Mesendoderm (in vitro differentiated cells): ENCODE measurements around the gene MIX23.

Experiments used
- DNase-seq: peaks from one replicate; pipeline ENCODE4 v3.0.0; 2013
- H2AK5ac ChIP-seq: 2 replicates; pipeline ENCODE4 v1.6.1; 2013; ENCODE audit warnings: low read length, inconsistent platforms
- H2BK120ac ChIP-seq: 2 replicates; pipeline ENCODE4 v1.6.1; 2013; ENCODE audit warnings: low read depth, mild to moderate bottlenecking, low read length, moderate library complexity, mixed read lengths
- H2BK15ac ChIP-seq: replicated peaks from 2 replicates; pipeline ENCODE4 v1.6.1; 2013; ENCODE audit warnings: low read depth, mild to moderate bottlenecking, moderate library complexity
- H2BK5ac ChIP-seq: 2 replicates; pipeline ENCODE4 v1.6.1; 2013; ENCODE audit warnings: low read length, inconsistent platforms
- H3K18ac ChIP-seq: 2 replicates; pipeline ENCODE4 v1.6.1; 2013; ENCODE audit warnings: mild to moderate bottlenecking, low read length, mixed read lengths
- H3K23ac ChIP-seq: one replicate; pipeline ENCODE4 v1.6.1; 2013; ENCODE audit warnings: low read length
- H3K27ac ChIP-seq: 2 replicates; pipeline ENCODE4 v1.5.1; 2013; ENCODE audit warnings: low read depth, mild to moderate bottlenecking, inconsistent platforms, low read length, moderate library complexity
- H3K27me3 ChIP-seq: 2 replicates; pipeline ENCODE4 v1.6.1; 2013; ENCODE audit warnings: low read length, control low read depth, mild to moderate bottlenecking, inconsistent platforms; ENCODE audit not compliant: insufficient read depth, poor library complexity
- H3K36me3 ChIP-seq: 2 replicates; pipeline ENCODE4 v1.6.1; 2013; ENCODE audit warnings: low read length, inconsistent platforms; ENCODE audit not compliant: control insufficient read depth, insufficient read depth
- H3K4ac ChIP-seq: one replicate; pipeline ENCODE4 v1.6.1; 2013; ENCODE audit warnings: low read depth, mild to moderate bottlenecking, low read length, moderate library complexity
- H3K4me1 ChIP-seq: 2 replicates; pipeline ENCODE4 v1.6.1; 2013; ENCODE audit warnings: low read depth, low read length, inconsistent platforms; ENCODE audit not compliant: control insufficient read depth
- H3K4me2 ChIP-seq: 2 replicates; pipeline ENCODE4 v1.6.1; 2013; ENCODE audit warnings: low read length
- H3K4me3 ChIP-seq: 2 replicates; pipeline ENCODE4 v1.5.1; 2013; ENCODE audit warnings: mild to moderate bottlenecking, low read length
- H3K56ac ChIP-seq: one replicate; pipeline ENCODE4 v1.6.1; 2013; ENCODE audit warnings: low read length
- H3K79me1 ChIP-seq: 2 replicates; pipeline ENCODE4 v1.6.1; 2013; ENCODE audit warnings: low read length, inconsistent platforms
- H3K79me2 ChIP-seq: 2 replicates; pipeline ENCODE4 v1.6.1; 2013; ENCODE audit warnings: mild to moderate bottlenecking, low read length; ENCODE audit not compliant: control insufficient read depth, insufficient read depth
- H3K9ac ChIP-seq: 2 replicates; pipeline ENCODE4 v1.6.1; 2013; ENCODE audit warnings: low read length, inconsistent platforms
- H4K5ac ChIP-seq: one replicate; pipeline ENCODE4 v1.6.1; 2013; ENCODE audit warnings: low read length
- H4K8ac ChIP-seq: one replicate; pipeline ENCODE4 v1.6.1; 2013; ENCODE audit warnings: low read depth, mild to moderate bottlenecking, control low read depth, low read length, moderate library complexity
- WGBS: extraction: QIAGEN DNeasy Blood & Tissue Kit; methylation state at CpG from one replicate; pipeline ENCODE4 v1.1.7; 2013; ENCODE audit warnings: low lambda C conversion rate, missing lambda C conversion rate; ENCODE audit not compliant: insufficient coverage; ENCODE audit errors: extremely low coverage; 5-methylcytosine and 5-hydroxymethylcytosine counted together

MIX23 gene

DNA sequence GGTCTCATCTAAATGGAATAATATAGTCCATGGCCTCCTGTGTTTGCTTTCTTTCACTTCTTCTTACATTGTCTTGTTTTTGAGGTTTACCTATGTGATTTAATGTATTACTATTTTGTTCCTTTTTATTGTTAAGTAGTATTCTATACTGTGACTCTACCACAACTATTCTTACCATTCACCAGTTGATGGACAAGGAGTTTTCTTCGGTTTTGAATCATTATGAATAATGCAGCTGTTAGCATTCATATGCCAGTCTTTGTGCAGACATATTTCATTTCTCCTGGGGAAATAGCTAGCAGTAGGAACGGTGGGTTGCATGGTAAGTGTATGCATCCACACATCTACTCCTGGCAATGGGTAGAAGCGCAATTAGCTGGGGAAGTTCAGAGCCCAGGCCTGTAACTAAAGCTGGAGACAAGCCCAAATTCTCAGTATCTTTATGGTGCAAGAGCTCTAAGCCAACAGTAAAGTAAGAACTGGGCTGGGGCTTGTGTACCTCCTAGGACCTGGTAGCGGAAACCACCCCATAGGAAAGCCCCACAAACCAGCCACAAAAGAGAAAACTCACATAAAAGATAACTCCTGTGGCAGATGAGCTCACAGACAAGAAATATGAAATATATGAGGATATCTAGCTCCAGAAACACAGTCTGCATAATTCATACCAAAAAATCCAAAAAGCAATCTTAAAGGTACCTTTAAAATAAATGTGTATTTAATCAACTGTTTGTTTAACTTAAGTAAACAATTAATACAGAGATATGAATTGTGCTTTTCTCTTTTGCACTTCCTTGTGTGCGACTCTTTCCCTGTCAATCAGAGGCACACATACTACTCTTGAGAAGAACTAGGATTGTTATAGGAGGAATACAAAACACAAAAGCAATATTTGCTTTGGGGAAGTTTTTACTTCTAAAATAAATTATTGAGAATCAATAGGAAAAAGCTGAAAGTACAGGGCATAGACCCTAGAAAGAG, 60.6 kb downstream of the MIX23 start:
- H3K4me3 ChIP-seq = no peak overlapping the region
- H2BK120ac ChIP-seq = no peak overlapping the region
- no peak overlapping the region for H3K23ac ChIP-seq
- H3K79me1 ChIP-seq = no peaks in the 10 kb centered on the region
- no CpG with 5 or more reads among the region's 5 CpGs for WGBS
- no peak overlapping the region for H2BK5ac ChIP-seq
- H2AK5ac ChIP-seq = no peak overlapping the region
- H3K18ac ChIP-seq = no peak overlapping the region
- no peak overlapping the region for H4K8ac ChIP-seq
- no peak overlapping the region for H2BK15ac ChIP-seq
- no peak overlapping the region for H3K9ac ChIP-seq
- no peak overlapping the region for H3K56ac ChIP-seq
- no peaks in the 10 kb centered on the region for H3K79me2 ChIP-seq
- H3K36me3 ChIP-seq = no peaks in the 10 kb centered on the region
- H3K4ac ChIP-seq = no peak overlapping the region
- no peak overlapping the region for H3K4me2 ChIP-seq
- no peak overlapping the region for H3K27ac ChIP-seq
- no peaks in the 10 kb centered on the region for H3K4me1 ChIP-seq
- H4K5ac ChIP-seq = no peak overlapping the region
- no peak for DNase-seq
- no peaks in the 10 kb centered on the region for H3K27me3 ChIP-seq

DNA sequence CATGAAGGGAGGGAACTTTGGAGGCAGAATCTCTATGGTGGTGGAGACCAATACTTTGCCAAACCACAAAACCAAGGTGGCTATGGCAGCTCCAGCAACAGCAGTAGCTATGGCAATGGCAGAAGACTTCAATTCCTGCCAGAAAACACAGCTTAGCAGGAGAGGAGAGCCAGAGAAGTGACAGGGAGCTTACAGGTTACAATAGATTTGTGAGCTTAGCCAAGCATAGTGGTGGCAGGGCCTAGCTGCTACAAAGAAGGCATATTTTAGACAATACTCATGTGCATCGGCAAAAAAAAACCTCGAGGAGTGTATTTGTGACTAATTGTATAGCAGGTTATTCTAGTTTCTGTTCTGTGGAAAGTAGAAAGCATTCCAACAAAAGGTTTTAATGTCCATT, 64.4 kb downstream of the MIX23 start:
- Histone ChIP-seq H3K56ac (no peak overlapping the region), H3K27ac (no peak overlapping the region), H3K79me2 (no peaks in the 10 kb centered on the region), H2BK15ac (no peak overlapping the region), H3K18ac (no peak overlapping the region), H3K27me3 (no peaks in the 10 kb centered on the region), H2BK120ac (no peak overlapping the region), H3K4me3 (no peak overlapping the region), H3K79me1 (no peaks in the 10 kb centered on the region), H3K36me3 (no peaks in the 10 kb centered on the region), H4K5ac (no peak overlapping the region), H2AK5ac (no peak overlapping the region), H4K8ac (no peak overlapping the region), H2BK5ac (no peak overlapping the region), H3K4me2 (no peak overlapping the region), H3K9ac (no peak overlapping the region), H3K23ac (no peak overlapping the region), H3K4ac (no peak overlapping the region), H3K4me1 (no peaks in the 10 kb centered on the region)
- no peak for DNase-seq
- no CpG with 5 or more reads among the region's 2 CpGs for WGBS

DNA sequence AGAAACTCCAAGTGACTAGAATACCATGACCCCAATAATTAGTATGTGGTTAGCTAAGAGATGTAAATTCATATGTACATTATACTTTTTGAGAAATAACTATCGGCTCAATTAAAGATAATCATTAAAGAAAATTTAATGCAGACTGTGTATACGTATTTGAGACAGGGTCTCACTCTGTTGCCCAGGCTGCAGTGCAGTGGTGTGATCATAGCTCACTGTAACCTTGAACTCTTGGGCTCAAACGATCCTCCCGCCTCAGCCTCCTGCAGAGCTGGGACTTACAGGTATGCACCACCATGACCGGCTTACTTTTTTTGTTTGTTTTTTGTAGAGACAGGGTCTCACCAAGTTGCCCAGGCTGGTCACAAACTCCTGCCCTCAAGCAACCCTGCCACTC, 66.7 kb downstream of the MIX23 start:
- Histone ChIP-seq H3K27me3 (no peaks in the 10 kb centered on the region), H2AK5ac (no peak overlapping the region), H3K56ac (no peak overlapping the region)

DNA sequence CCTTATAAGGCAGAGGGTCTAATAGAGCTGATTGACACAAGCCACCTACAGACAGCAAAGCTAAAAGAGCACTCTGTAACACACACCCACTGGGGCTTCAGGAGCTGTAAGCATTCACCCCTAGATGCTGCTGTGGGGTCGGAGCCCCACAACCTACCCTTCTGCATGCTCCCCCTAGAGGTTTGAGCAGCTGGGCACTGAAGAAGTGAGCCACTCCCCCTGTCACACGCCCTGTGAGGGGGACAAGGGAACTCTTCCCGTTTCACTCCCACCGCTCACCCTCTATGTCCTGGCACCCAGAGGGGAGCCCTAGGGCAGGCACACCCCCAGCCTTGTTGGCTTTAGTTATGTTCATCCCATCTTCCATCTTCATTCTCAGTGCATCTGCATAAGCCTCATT, 67.4 kb downstream of the MIX23 start:
- no peak overlapping the region for H3K4me3 ChIP-seq
- H3K4me2 ChIP-seq = peak overlapping the region; percentile 37
- no peak overlapping the region for H3K27ac ChIP-seq
- no peak overlapping the region for H2BK15ac ChIP-seq
- no peak overlapping the region for H2AK5ac ChIP-seq
- H3K4me1 ChIP-seq = no peaks in the 10 kb centered on the region
- H4K8ac ChIP-seq = no peak overlapping the region
- no peaks in the 10 kb centered on the region for H3K27me3 ChIP-seq
- no peaks in the 10 kb centered on the region for H3K79me2 ChIP-seq
- H2BK120ac ChIP-seq = no peak overlapping the region
- H2BK5ac ChIP-seq = no peak overlapping the region
- no peaks in the 10 kb centered on the region for H3K36me3 ChIP-seq
- H3K23ac ChIP-seq = no peak overlapping the region
- H3K9ac ChIP-seq = no peak overlapping the region
- peak overlapping the region; percentile 45 for H3K56ac ChIP-seq
- no peak overlapping the region for H3K4ac ChIP-seq
- no CpG with 5 or more reads among the region's 4 CpGs for WGBS
- no peak overlapping the region for H3K18ac ChIP-seq
- no peaks in the 10 kb centered on the region for H3K79me1 ChIP-seq
- H4K5ac ChIP-seq = no peak overlapping the region
- peak; percentile 62 for DNase-seq

More for the DNA sequence above, 66.7 kb downstream of the MIX23 start:
- Histone ChIP-seq H4K8ac (no peak overlapping the region), H2BK120ac (no peak overlapping the region), H3K23ac (no peak overlapping the region), H3K27ac (no peak overlapping the region), H3K4ac (no peak overlapping the region), H3K4me2 (no peak overlapping the region), H2BK5ac (no peak overlapping the region), H4K5ac (no peak overlapping the region), H3K4me1 (no peaks in the 10 kb centered on the region), H3K18ac (no peak overlapping the region), H2BK15ac (no peak overlapping the region), H3K9ac (no peak overlapping the region), H3K79me1 (no peaks in the 10 kb centered on the region), H3K4me3 (no peak overlapping the region), H3K36me3 (no peaks in the 10 kb centered on the region), H3K79me2 (no peaks in the 10 kb centered on the region)
- no CpG with 5 or more reads among the region's 5 CpGs for WGBS
- DNase-seq = no peak

DNA sequence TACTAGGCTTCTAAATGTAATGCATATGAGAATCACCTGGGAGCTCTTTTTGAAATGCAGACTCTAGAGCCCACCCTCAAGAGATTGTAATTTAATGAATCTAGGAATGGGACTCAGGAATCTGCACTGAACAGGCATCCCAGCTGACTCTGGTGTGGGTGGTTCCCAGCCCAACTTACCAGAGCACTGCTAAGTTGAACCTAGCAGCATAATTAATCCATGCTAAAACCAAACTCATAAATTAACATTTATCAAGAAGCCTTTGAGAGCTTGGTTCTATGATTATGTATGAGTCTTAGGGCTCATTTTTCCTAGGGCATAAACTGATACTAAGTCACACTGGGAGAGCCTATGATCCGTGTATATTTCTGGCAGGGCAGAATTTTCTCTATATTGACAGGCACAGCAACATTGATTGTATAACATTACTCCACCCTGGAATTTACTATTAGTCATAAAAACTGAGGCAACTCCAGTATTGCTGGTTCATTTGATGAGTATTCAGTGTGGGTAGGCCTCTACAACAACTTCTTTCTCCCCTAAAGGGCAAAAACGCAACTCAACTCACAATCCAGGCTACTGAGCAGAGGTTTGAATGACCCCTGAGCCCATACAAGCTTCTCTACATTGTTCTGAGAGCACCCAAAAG, 68.7 kb downstream of the MIX23 start:
- Histone ChIP-seq H4K8ac (no peak overlapping the region), H3K79me1 (no peaks in the 10 kb centered on the region), H3K27ac (no peak overlapping the region), H3K18ac (no peak overlapping the region), H3K4me2 (no peak overlapping the region), H3K9ac (no peak overlapping the region), H2BK5ac (no peak overlapping the region), H2BK120ac (no peak overlapping the region), H3K36me3 (no peaks in the 10 kb centered on the region), H3K79me2 (no peaks in the 10 kb centered on the region), H3K23ac (no peak overlapping the region), H2BK15ac (no peak overlapping the region), H3K56ac (no peak overlapping the region), H3K4me3 (no peak overlapping the region), H3K27me3 (no peaks in the 10 kb centered on the region), H3K4ac (no peak overlapping the region), H2AK5ac (no peak overlapping the region), H4K5ac (no peak overlapping the region), H3K4me1 (no peaks in the 10 kb centered on the region)
- no peak for DNase-seq
- WGBS = no CpG with 5 or more reads among the region's 2 CpGs
